Adrenal gland (tissue), 12 donors: ENCODE measurements around the gene OVOL3. TPM values are rescaled to one million over a fixed set of nuclear protein-coding genes. Genes with fewer than 3 reads are reported as not detected.

Source experiments
- DNase-seq, 7 donors: peaks; one replicate each; pipeline ENCODE4 v3.0.0-alpha.2; 2019 to 2020
- H3K27ac ChIP-seq, 5 donors: fragments of 200-600 bp; sonication (generic) in 4 of 5; 1 replicate in 3 of 5; 2 replicates in 2 of 5; pipeline versions ENCODE4 v1.5.1 to v1.8.0; 2016 to 2020; ENCODE audit warnings: mild to moderate bottlenecking in 1 of 5
- H3K27me3 ChIP-seq: fragments of 200-600 bp; 2 replicates; pipeline ENCODE4 v1.8.0; 2021
- H3K36me3 ChIP-seq, 2 donors: fragments of 200-600 bp; replicated peaks in 1 of 2; 1 replicate in 1 of 2; 2 replicates in 1 of 2; pipeline versions ENCODE4 v1.5.1 to v1.8.0; 2018 to 2022
- H3K4me1 ChIP-seq, 2 donors: fragments of 200-600 bp; replicated peaks in 1 of 2; 1 replicate in 1 of 2; 2 replicates in 1 of 2; pipeline versions ENCODE4 v1.5.1 to v1.8.0; 2018 to 2021
- H3K4me3 ChIP-seq, 4 donors: fragments of 200-600 bp; sonication (generic) in 3 of 4; one replicate each; pipeline ENCODE4 v1.5.1; 2016 to 2018
- H3K9me3 ChIP-seq, 3 donors: fragments of 200-600 bp; sonication (generic) in 1 of 3; replicated peaks in 1 of 3; 1 replicate in 2 of 3; 2 replicates in 1 of 3; pipeline versions ENCODE4 v1.5.1 to v1.8.0; 2016 to 2021
- POLR2A ChIP-seq, 2 donors: fragments of 450-650 bp; IDR thresholded peaks; one replicate each; pipeline ENCODE4 v1.6.1; 2017; ENCODE audit warnings: antibody characterized with exemption in 2 of 2, mild to moderate bottlenecking in 2 of 2, moderate library complexity in 1 of 2
- WGBS, 4 donors: extraction: QIAGEN DNeasy Blood & Tissue Kit in 2 of 4; methylation state at CpG; one replicate each; pipeline versions ENCODE4 v1.1.5 to v1.1.7; 2013 to 2017; 5-methylcytosine and 5-hydroxymethylcytosine counted together
- intact Hi-C, 2 donors: fragments of 100-400 bp; cut with DNase I; formaldehyde crosslinking; loops; one replicate each; pipeline versions ENCODE4 v1.14.1 to v1.15.0; 2022 to 2023
- polyA plus RNA-seq, 3 donors: library from polyadenylated mRNA; stranded (reverse); fragments of 200-250 nt in 2 of 3; fragments of 350-450 nt in 1 of 3; fragmentation: Illumina TruSeq in 1 of 3; extraction: RNeasy Lipid Tissue Mini Kit (QIAGEN cat#74804) in 1 of 3; gene quantifications; one replicate each; pipeline ENCODE4 v1.2.3, GENCODE V29; 2013 to 2014
- total RNA-seq, 9 donors: library from RNA; depleted of rRNA in 4 of 9; stranded (reverse); fragments of >200 nt in 4 of 9; fragments of 120-200 nt in 1 of 9; fragmentation: NEBNext Ultra II Directional in 1 of 9; extraction: Animal tissue kit (Norgen Biotek cat#: 25700) in 1 of 9; gene quantifications; one replicate each; pipeline versions ENCODE4 v1.1.0 to v1.2.4, GENCODE V29; 2013 to 2023
- TF ChIP-seq, protein P1 (sequence below), 6 experiments: fragments of 450-650 bp in 4 of 6; fragments of 200-600 bp in 2 of 6; sonication (generic) in 1 of 6; IDR thresholded peaks; 1 replicate in 5 of 6; 2 replicates in 1 of 6; pipeline versions ENCODE4 v1.5.1 to v1.8.0; 2016 to 2021; ENCODE audit warnings: antibody characterized with exemption in 6 of 6, mild to moderate bottlenecking in 2 of 6, moderate library complexity in 1 of 6
- donor health status: healthy with polysubstance abuse.
- donor health status: Bipolar disorder and iron deficiency.
- donor health status: DM: yes; HTN: yes; CAD: no.
- donor health status: DM: no; HTN: no; CAD: no.
- donor health status: DM: no; HTN: no; CAD: no.
- donor health status: DM: yes; HTN: yes; CAD: no.

Gene OVOL3
- total and polyA plus RNA-seq, 12 donors, result not detected

- Histone ChIP-seq H3K36me3 (no peaks in the 10 kb centered on the region), H3K9me3 (no peaks in the 10 kb centered on the region), H3K4me3 (no peak overlapping the region), H3K27me3 (no peaks in the 10 kb centered on the region), H3K27ac (no peak overlapping the region), H3K4me1 (no peaks in the 10 kb centered on the region)
- 92 to 97% (median 95%) methylated on average over 3 to 5 of the region's 5 CpGs for WGBS, 4 donors
- TF ChIP-seq POLR2A (IDR thresholded peaks at IDR 0.05), result no peak
- TF ChIP-seq, protein P1, sequence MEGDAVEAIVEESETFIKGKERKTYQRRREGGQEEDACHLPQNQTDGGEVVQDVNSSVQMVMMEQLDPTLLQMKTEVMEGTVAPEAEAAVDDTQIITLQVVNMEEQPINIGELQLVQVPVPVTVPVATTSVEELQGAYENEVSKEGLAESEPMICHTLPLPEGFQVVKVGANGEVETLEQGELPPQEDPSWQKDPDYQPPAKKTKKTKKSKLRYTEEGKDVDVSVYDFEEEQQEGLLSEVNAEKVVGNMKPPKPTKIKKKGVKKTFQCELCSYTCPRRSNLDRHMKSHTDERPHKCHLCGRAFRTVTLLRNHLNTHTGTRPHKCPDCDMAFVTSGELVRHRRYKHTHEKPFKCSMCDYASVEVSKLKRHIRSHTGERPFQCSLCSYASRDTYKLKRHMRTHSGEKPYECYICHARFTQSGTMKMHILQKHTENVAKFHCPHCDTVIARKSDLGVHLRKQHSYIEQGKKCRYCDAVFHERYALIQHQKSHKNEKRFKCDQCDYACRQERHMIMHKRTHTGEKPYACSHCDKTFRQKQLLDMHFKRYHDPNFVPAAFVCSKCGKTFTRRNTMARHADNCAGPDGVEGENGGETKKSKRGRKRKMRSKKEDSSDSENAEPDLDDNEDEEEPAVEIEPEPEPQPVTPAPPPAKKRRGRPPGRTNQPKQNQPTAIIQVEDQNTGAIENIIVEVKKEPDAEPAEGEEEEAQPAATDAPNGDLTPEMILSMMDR (IDR thresholded peaks at IDR 0.05), result no peak
- intact Hi-C loops, result no loop called here
- no peak for DNase-seq
These were observed 4.0 kb upstream of the OVOL3 start for GRCh38 chr19:36106991-36107390.

DNA sequence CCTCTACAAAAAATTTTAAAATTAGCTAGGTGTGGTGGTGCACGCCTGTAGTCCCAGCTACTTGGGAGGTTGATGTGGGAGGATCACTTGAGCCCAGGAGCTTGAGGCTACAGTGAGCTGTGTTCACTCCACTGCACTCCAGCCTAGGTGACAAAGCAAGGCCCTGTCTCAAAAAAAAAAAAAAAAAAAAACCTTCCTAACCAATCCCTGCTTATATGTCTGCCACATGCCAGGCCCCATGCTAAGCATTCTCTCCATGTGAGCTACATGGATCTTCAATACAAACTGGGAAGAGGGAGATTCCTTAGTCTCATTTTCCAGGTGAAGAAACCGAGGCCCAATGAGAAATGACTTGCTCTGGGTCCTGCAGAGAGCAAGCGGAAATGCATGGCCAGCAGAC, 2.3 kb upstream of the OVOL3 start:
- intact Hi-C loops, result no loop called here
- WGBS, 4 donors, result 95 to 98% (median 97%) methylated on average over 3 of the region's 3 CpGs
- H3K9me3 ChIP-seq, result no peaks in the 10 kb centered on the region
- H3K27me3 ChIP-seq, result no peaks in the 10 kb centered on the region
- peaks cover 2 to 5% of the 10 kb centered on the region in 2 donors for H3K4me1 ChIP-seq
- no peak for DNase-seq
- H3K36me3 ChIP-seq, result peaks cover 0 to 4% of the 10 kb centered on the region in 2 donors
- TF ChIP-seq POLR2A (IDR thresholded peaks at IDR 0.05), result no peak
- TF ChIP-seq, protein P1 (IDR thresholded peaks at IDR 0.05), result no peak
- H3K4me3 ChIP-seq, result no peak overlapping the region
- H3K27ac ChIP-seq, result no peak overlapping the region

DNA sequence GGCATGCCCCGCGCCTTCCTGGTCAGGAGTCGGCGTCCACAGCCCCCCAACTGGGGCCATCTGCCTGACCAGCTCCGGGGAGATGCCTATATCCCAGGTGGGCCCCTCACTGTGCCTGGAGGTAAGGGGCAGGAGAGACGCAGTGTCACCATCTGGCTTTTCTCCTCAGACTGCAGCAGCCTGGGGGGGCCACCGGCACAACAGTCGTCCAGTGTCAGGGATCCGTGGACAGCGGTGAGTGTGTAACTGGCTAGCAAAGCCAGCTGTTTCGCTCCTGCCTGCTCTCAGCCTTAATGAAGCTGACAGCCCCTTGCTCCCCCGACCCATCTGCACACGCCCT, 227 bp downstream of the OVOL3 start:
- no peak for DNase-seq
- Histone ChIP-seq H3K9me3 (no peaks in the 10 kb centered on the region), H3K4me3 (no peak overlapping the region), H3K27ac (no peak overlapping the region), H3K4me1 (peaks cover 7 to 13% of the 10 kb centered on the region in 2 donors), H3K36me3 (peaks cover 0 to 4% of the 10 kb centered on the region in 2 donors), H3K27me3 (no peaks in the 10 kb centered on the region)
- no peak for TF ChIP-seq POLR2A (IDR thresholded peaks at IDR 0.05)
- TF ChIP-seq, protein P1 (IDR thresholded peaks at IDR 0.05), result no peak
- 86 to 93% (median 89%) methylated on average over 3 to 13 of the region's 13 CpGs for WGBS, 4 donors
- intact Hi-C loops, result loop anchor here in 1 of 2 donors (10.0 kb wide), 1 partner anchor 46 kb away; no protein-coding TSS in a partner anchor

DNA sequence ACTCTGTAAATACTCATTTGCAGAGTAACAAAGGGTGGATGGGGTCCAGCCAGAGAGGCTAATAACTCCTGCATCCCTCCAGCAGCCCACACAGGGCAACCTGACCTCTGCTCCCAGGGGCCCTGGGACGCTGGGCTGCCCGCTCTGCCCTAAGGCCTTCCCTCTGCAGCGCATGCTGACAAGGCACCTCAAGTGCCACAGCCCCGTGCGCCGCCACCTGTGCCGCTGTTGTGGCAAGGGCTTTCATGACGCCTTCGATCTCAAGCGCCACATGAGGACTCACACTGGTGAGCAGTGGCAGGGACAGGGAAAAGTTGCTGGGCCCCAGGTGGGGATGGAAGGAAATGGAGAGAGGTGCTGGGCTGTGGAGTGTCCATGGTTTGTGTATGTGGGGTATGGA, 1.7 kb downstream of the OVOL3 start:
- no peak for DNase-seq
- Histone ChIP-seq H3K27ac (no peak overlapping the region), H3K36me3 (peaks cover 0 to 14% of the 10 kb centered on the region in 2 donors), H3K4me1 (peaks cover 7 to 22% of the 10 kb centered on the region in 2 donors), H3K9me3 (no peaks in the 10 kb centered on the region), H3K27me3 (no peaks in the 10 kb centered on the region), H3K4me3 (no peak overlapping the region)
- TF ChIP-seq, protein P1 (IDR thresholded peaks at IDR 0.05), result no peak
- TF ChIP-seq POLR2A (IDR thresholded peaks at IDR 0.05), result no peak
- WGBS, 4 donors, result 93 to 99% (median 96%) methylated on average over 3 to 10 of the region's 10 CpGs
- intact Hi-C loops, result loop anchor here in 1 of 2 donors (10.0 kb wide), 1 partner anchor 48 kb away; no protein-coding TSS in a partner anchor
